NCI-H774 (cell line): ENCODE results near the gene SRCAP.
"Not testable (repeated sequence)": the region's sequence is repeated elsewhere in the genome, so short reads cannot be mapped to it uniquely, and the experiment has no call there.

Experiments
- DNase-seq: peaks from one replicate; lab custom pipeline; 2025; lab: John Stamatoyannopoulos, UW

The SRCAP gene

DNA sequence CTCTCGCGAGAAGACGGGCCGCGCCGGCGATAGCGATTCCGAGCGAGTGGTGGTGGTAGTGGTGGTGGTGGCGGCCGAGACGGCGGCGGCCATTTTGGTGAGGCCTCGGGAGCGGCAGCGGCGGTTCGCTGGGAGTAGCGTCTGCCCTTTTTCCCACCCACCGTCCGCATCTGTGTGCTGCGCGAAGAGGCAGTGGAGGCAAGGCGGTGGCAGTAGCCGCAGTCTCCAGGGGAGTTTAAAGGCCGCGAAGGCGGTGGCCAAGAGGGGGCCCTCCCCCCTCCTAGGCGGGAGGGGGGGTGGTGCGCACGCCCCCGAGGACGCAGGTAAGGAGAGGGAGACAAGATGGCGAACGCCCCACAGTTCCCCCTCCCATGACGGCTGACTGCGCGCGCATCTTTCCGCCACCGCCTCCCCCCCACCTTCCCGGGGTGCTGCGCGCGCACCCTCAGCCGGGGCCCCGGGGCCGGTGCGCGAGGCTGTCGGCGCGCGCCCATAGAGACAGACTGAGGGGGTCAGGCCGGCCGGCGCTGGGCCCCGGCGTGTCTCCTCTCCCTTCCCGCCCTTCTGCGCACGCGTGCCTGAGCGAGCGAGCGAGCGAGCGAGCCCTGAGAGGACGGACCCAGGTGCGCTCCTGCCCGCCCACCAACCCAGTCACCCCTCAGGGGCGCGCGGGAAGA is 694 bp upstream of the SRCAP start:
- DNase-seq = peak; percentile 95

DNA sequence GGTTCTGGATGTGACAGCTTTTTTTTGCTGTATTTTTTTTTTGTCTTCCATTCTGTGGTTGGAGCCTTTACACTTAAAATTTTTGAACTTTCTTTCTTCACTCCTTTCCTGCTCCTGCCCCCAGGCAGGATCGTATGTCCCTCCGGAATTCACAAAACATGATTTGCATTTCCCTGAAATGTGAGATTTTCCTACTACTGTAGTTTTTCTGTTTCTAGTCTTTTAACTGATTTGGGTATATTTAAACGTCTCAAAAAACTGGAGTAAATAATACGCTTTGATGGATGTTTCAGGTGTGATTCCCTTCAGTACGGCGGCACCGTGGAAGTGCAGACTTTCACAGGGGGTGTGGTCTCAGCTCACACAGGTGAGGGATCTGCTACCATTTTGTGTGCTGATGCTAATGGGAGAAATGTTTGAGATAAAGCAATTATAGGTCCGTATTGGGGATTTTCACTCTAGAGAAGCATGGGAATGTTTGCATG is 686 bp downstream of the SRCAP start:
- DNase-seq = no peak

DNA sequence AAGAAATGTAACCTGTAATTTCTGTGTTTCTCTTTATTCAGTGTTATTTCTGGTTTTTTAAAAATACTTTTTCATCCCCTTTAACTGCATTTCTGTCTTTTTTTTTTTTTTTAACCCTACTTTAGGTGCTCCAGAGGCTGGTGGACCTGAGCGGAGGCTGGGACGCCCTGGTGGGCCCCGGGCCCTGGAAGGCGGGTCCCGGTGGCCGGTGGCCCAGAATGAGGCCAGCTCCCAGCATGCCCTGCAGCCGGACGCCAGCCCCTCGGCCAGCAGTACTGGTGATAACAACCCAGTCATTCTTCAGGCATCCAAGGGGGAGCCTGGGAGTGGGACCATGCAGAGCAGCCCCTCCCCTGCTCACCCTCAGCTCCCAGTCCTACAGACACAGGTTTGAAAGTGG is 1.5 kb downstream of the SRCAP start:
- no peak for DNase-seq

DNA sequence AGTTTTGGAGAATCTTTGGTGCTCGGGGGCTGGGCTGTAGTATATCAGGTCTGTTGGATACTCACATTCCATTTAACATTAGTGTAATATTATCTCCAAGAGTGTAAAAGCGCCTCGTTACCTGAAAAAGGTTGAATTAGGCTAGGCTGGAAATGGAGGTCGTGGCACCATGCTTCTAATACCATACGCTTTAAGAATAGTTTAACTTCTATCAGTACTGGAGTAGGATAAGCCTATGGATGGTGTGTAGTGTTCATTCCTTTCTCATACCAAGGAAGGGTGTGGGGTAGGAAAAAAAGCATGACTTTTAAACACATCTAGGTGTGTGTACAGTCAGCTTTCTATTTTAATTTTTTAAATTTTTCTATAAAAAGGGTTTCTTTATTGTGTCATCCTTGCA is 2.0 kb downstream of the SRCAP start:
- no peak for DNase-seq

- DNase-seq = not testable (repeated sequence)
Observed at GRCh38 chr16:30703071-30703470, 4.1 kb downstream of the SRCAP start.

- DNase-seq = no peak
Observed at GRCh38 chr16:30703971-30704370, 5.0 kb downstream of the SRCAP start.

DNA sequence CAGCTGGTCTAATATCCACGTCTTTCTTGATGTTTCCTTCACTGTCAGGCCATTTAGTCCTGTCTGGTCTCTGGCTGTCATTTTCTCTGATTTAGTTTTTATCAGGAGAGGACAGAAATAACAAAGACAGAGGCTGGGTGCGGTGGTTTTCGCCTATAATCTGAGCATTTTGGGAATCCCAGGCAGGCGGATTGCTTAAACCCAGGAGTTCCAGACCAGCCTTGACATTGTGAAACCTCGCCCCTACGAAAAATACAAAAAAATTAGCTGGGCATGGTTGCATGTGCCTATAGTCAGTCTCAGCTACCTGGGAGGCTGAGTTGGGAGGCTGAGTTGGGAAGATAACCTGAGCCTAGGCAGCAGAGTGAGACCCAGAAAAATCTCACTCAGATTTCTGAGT is 7.1 kb downstream of the SRCAP start:
- no peak for DNase-seq

DNA sequence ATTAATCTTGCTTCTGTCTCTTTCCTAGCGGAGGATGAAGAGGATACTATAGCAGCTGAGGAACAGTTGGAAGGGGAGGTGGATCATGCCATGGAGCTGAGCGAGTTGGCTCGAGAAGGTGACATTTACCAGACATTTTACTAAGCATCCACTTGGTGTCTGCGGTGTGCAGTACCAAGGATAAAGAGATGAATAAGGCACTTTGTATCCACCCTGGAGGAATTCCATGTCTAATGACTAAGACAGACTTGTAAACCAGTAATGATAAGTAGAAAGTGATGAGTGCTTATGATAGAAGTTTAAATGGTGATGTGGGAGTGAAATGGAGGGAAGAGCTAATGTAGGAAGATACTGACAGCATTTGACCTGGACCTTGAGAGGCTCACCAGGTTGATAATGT is 12.0 kb downstream of the SRCAP start:
- DNase-seq = no peak

DNA sequence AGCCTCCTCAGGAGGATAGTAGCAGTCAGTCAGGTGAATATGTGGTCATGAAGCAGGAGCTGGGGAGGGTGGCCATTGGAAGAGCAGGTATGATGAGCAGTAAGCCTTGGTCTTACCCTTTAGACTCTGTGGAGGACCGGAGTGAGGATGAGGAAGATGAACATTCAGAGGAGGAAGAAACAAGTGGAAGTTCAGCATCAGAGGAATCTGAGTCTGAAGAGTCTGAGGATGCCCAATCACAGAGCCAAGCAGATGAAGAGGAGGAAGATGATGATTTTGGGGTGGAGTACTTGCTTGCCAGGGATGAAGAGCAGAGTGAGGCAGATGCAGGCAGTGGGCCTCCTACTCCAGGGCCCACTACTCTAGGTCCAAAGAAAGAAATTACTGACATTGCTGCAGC is 12.7 kb downstream of the SRCAP start:
- DNase-seq = no peak

GRCh38 chr16:30715750-30716445 is 16.9 kb downstream of the SRCAP start:
- no peak for DNase-seq

GRCh38 chr16:30720086-30720485 is 21.1 kb downstream of the SRCAP start:
- no peak for DNase-seq

DNA sequence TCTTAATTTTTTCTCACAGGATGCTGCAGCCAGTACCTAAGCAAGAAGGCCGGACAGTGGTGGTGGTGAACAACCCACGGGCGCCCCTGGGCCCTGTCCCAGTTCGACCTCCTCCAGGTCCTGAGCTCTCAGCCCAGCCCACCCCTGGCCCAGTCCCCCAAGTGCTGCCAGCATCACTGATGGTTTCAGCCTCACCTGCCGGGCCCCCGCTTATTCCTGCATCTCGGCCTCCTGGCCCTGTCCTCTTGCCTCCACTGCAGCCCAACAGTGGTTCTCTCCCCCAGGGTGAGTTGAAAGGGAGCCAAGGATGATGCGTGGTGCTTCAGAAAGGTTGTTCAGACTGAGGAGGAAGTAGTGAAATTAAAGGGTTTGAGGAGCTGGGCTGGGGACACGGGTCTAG is 21.7 kb downstream of the SRCAP start:
- no peak for DNase-seq

- no peak for DNase-seq
Observed at GRCh38 chr16:30721167-30721566, 22.2 kb downstream of the SRCAP start.

DNA sequence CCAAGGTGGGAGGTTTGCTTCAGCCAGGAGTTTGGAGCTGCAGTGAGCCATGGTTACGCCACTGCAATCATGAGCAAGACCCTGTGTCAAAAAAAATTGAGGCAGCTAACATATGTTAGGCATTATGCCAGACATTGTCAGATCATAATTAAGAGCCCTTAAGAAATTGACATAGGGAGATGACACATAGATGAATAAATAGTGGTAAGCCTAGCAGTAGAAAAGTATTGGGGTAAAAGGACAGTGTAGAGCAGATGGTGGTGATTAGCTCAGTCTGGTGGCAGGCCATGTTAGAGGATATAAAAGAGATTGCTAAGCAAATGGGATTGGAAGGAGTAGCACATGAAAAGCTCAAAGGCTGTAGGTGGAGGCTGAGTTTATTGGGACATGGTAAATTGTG is 22.6 kb downstream of the SRCAP start:
- DNase-seq = no peak

DNA sequence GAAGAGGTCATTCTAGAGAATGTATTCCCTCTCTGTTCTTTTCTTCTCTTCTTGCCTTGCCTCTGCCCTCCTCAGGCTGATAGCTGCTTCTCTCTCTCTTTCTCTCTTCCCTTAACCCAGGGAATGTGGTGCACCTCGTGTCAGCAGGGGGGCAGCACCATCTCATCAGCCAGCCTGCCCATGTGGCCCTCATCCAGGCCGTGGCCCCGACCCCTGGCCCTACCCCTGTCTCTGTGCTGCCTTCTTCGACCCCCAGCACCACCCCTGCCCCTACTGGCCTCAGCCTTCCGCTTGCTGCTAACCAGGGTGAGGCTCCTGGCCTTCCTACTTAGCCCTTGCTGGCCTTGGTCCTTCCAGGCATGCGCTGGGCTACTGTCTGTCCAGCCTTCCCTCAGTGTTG is 23.5 kb downstream of the SRCAP start:
- no peak for DNase-seq

GRCh38 chr16:30722916-30723315 is 23.9 kb downstream of the SRCAP start:
- no peak for DNase-seq

GRCh38 chr16:30723725-30724355 is 24.9 kb downstream of the SRCAP start:
- no peak for DNase-seq

- no peak for DNase-seq
Observed at GRCh38 chr16:30724641-30725417, 25.9 kb downstream of the SRCAP start.

- no peak for DNase-seq
Observed at GRCh38 chr16:30725418-30725792, 26.4 kb downstream of the SRCAP start.

DNA sequence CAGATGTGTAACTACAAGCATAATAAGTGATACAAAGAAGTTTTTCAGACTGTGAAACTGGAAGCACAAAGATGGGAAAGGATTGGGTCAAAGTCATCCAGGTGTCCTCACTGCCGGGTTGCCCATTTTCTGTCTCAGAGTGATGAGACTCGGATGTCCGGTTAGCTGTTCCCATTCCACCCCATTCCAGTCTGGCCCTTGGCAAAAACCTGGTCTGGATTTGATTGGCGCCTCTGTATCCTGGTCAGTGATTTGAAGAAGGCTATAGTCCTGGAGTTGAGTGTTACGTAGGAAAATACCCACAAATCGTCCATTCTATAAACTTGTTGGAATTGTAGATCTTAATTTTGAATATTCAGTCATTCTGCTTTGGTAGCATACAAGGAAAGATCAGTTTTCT is 29.4 kb downstream of the SRCAP start:
- DNase-seq = no peak

DNA sequence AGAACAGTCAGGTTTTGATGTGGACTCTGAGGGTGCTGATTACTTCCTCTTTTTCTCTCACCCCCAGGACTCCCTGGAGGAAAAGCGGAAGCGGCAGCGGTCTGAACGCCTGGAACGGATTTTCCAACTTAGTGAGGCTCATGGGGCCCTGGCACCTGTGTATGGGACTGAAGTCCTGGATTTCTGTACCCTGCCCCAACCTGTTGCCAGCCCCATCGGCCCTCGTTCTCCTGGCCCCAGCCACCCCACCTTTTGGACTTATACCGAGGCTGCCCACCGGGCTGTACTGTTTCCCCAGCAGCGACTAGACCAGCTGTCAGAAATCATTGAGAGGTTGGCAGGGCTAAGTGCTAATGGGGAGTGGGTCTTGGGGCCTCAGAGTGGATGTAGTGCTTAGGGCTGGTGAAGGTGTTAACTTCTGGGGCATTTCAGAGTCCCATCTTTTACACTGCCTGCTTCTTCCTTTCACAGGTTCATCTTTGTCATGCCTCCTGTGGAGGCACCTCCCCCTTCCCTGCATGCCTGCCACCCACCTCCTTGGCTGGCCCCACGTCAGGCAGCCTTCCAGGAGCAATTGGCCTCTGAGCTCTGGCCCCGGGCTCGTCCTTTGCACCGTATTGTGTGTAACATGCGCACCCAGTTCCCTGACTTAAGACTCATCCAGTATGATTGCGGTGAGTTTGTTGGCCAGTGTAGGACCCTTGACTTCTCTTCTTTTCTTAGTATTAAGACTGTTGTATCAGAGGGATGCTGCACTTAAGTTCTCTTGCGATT is 30.1 kb downstream of the SRCAP start:
- DNase-seq = no peak

DNA sequence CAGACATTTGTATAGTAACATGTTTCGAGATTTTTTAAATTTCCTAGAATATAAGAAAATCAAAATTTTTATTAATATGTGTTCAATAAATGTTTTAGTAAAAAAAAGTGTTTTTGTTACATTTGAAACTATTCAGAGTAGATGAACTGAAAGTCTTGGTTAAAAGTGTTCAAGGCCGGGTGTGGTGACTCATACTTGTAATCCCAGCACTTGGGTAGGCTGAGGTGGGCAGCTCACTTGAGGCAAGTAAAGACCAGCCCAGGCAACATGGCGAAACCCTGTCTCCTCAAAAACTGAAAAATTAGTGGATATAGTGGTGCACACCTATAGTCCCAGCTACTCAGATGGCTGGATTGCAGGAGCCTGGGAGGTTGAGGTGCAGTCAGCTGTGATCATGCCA is 32.4 kb downstream of the SRCAP start:
- no peak for DNase-seq
